HEK293 (cell line): ENCODE results near the gene C1QTNF2.
A peak's percentile ranks its signal among the peaks of the same experiment; 100 is the strongest.

Experiments used
- CTCF ChIA-PET: fragments of 350-600 bp; formaldehyde crosslinking; extraction: SDS; loops from one replicate; lab custom pipeline; 2021; ENCODE audit warnings: antibody characterized with exemption; lab: Yijun Ruan, JAX
- POLR2A ChIA-PET: fragments of 300-600 bp; formaldehyde crosslinking; extraction: SDS; loops from one replicate; lab custom pipeline; 2020; ENCODE audit warnings: antibody characterized with exemption, inconsistent platforms; lab: Yijun Ruan, JAX
- H3K27ac ChIP-seq: fragments of 200-500 bp; sonication (Bioruptor generic); 2 replicates; pipeline ENCODE4 v1.5.1; 2014; ENCODE audit warnings: low read depth, low read length, control low read depth, inconsistent platforms; ENCODE audit errors: extremely low read depth
- H3K36me3 ChIP-seq, 2 experiments: fragments of 200-500 bp in 1 of 2; sonication (Bioruptor generic) in 1 of 2; 1 replicate in 1 of 2; 2 replicates in 1 of 2; pipeline ENCODE4 v1.5.1; 2014 to 2017; ENCODE audit warnings: inconsistent platforms in 2 of 2, low read length in 2 of 2; ENCODE audit not compliant: control insufficient read depth in 2 of 2, insufficient read depth in 1 of 2
- H3K4me1 ChIP-seq: fragments of 200-500 bp; sonication (Bioruptor generic); 2 replicates; pipeline ENCODE4 v1.5.1; 2014; ENCODE audit warnings: mild to moderate bottlenecking, low read length, inconsistent platforms; ENCODE audit not compliant: control insufficient read depth, insufficient read depth
- H3K4me3 ChIP-seq: 2 replicates; pipeline ENCODE4 v1.5.1; 2011; ENCODE audit warnings: low read depth, mild to moderate bottlenecking, control low read depth, low read length, moderate library complexity
- H3K9me3 ChIP-seq: fragments of 200-500 bp; sonication (Bioruptor generic); 2 replicates; pipeline ENCODE4 v1.5.1; 2014; ENCODE audit warnings: low read depth, low read length, inconsistent platforms; ENCODE audit not compliant: control insufficient read depth, insufficient read depth
- FEZF1 ChIP-seq: fragments of 450-650 bp; formaldehyde crosslinking; IDR thresholded peaks from 2 replicates; pipeline ENCODE4 v1.5.1; 2016; ENCODE audit warnings: missing biosample characterization, missing genetic modification characterization
- KLF1 ChIP-seq: fragments of 450-650 bp; formaldehyde crosslinking; IDR thresholded peaks from 2 replicates; pipeline ENCODE4 v1.5.1; 2016; ENCODE audit warnings: missing biosample characterization, missing genetic modification characterization
- KLF10 ChIP-seq: fragments of 450-650 bp; IDR thresholded peaks from 2 replicates; pipeline ENCODE4 v1.5.1; 2018; ENCODE audit warnings: missing biosample characterization, mild to moderate bottlenecking, missing genetic modification characterization
- PRDM1 ChIP-seq: fragments of 450-650 bp; formaldehyde crosslinking; IDR thresholded peaks from 2 replicates; pipeline ENCODE4; 2016; ENCODE audit warnings: missing biosample characterization, missing genetic modification characterization
- SCRT2 ChIP-seq: fragments of 450-650 bp; formaldehyde crosslinking; IDR thresholded peaks from 2 replicates; pipeline ENCODE4 v1.5.1; 2016; ENCODE audit warnings: missing biosample characterization, missing genetic modification characterization
- SP7 ChIP-seq: fragments of 450-650 bp; formaldehyde crosslinking; IDR thresholded peaks from 2 replicates; pipeline ENCODE4 v1.5.1; 2016; ENCODE audit warnings: missing biosample characterization, missing genetic modification characterization
- TRIM28 ChIP-seq: IDR thresholded peaks from 2 replicates; pipeline ENCODE4 v1.6.1; 2011; ENCODE audit warnings: low read length, control low read depth, borderline replicate concordance
- ZBTB11 ChIP-seq: fragments of 450-650 bp; formaldehyde crosslinking; conservative IDR thresholded peaks from 2 replicates; pipeline ENCODE4 v1.5.1; 2016; ENCODE audit warnings: low read depth, missing biosample characterization, missing genetic modification characterization
- ZBTB48 ChIP-seq: fragments of 450-650 bp; formaldehyde crosslinking; IDR thresholded peaks from 2 replicates; pipeline ENCODE4 v1.5.1; 2016; ENCODE audit warnings: missing biosample characterization, missing genetic modification characterization
- ZNF18 ChIP-seq: fragments of 450-650 bp; formaldehyde crosslinking; IDR thresholded peaks from 2 replicates; pipeline ENCODE4 v1.5.1; 2016; ENCODE audit warnings: missing biosample characterization, missing genetic modification characterization
- ZNF2 ChIP-seq: fragments of 450-650 bp; formaldehyde crosslinking; IDR thresholded peaks from 2 replicates; pipeline ENCODE4 v1.5.1; 2016; ENCODE audit warnings: missing biosample characterization, missing genetic modification characterization
- ZNF274 ChIP-seq, 2 experiments: fragments of 200-500 bp in 1 of 2; fragments of 450-650 bp in 1 of 2; sonication (Bioruptor generic) in 1 of 2; formaldehyde crosslinking in 1 of 2; IDR thresholded peaks; 2 replicates each; pipeline versions ENCODE4 v1.5.1 to v1.6.1; 2014 to 2016; ENCODE audit warnings: borderline replicate concordance in 1 of 2, inconsistent platforms in 1 of 2, low read length in 1 of 2, missing biosample characterization in 1 of 2, missing genetic modification characterization in 1 of 2
- ZNF302 ChIP-seq: fragments of 450-650 bp; formaldehyde crosslinking; IDR thresholded peaks from 2 replicates; pipeline ENCODE4 v1.5.1; 2016; ENCODE audit warnings: missing biosample characterization, missing genetic modification characterization, low read depth
- ZNF37A ChIP-seq: fragments of 450-650 bp; IDR thresholded peaks from 2 replicates; pipeline ENCODE4 v1.5.1; 2018; ENCODE audit warnings: missing biosample characterization, missing genetic modification characterization
- ZNF423 ChIP-seq: fragments of 450-650 bp; formaldehyde crosslinking; IDR thresholded peaks from 2 replicates; pipeline ENCODE4 v1.5.1; 2016; ENCODE audit warnings: missing biosample characterization, missing genetic modification characterization
- ZNF513 ChIP-seq: fragments of 450-650 bp; IDR thresholded peaks from 2 replicates; pipeline ENCODE4 v1.5.1; 2018; ENCODE audit warnings: missing biosample characterization, missing genetic modification characterization
- ZNF521 ChIP-seq: fragments of 450-650 bp; formaldehyde crosslinking; IDR thresholded peaks from 2 replicates; pipeline ENCODE4 v1.5.1; 2017; ENCODE audit warnings: missing biosample characterization, mild to moderate bottlenecking, missing genetic modification characterization
- ZNF654 ChIP-seq: fragments of 450-650 bp; formaldehyde crosslinking; IDR thresholded peaks from 2 replicates; pipeline ENCODE4 v1.5.1; 2016; ENCODE audit warnings: low read depth, missing biosample characterization, missing genetic modification characterization
- ZNF692 ChIP-seq: fragments of 450-650 bp; formaldehyde crosslinking; IDR thresholded peaks from 2 replicates; pipeline ENCODE4 v1.5.1; 2016; ENCODE audit warnings: missing biosample characterization, missing genetic modification characterization
- ZNF76 ChIP-seq: fragments of 450-650 bp; formaldehyde crosslinking; IDR thresholded peaks from 2 replicates; pipeline ENCODE4; 2016; ENCODE audit warnings: low read depth, missing biosample characterization, missing genetic modification characterization, borderline replicate concordance
- ZNF776 ChIP-seq: fragments of 450-650 bp; formaldehyde crosslinking; IDR thresholded peaks from 2 replicates; pipeline ENCODE4 v1.5.0; 2017; ENCODE audit warnings: missing biosample characterization, missing genetic modification characterization, borderline replicate concordance
- ZSCAN18 ChIP-seq: fragments of 450-650 bp; formaldehyde crosslinking; IDR thresholded peaks from 2 replicates; pipeline ENCODE4 v1.5.1; 2016; ENCODE audit warnings: missing biosample characterization, missing genetic modification characterization
- TF ChIP-seq, protein P1 (sequence below): fragments of 450-650 bp; formaldehyde crosslinking; IDR thresholded peaks from 2 replicates; pipeline ENCODE4 v1.5.1; 2016; ENCODE audit warnings: missing biosample characterization, missing genetic modification characterization
- TF ChIP-seq, protein P2 (sequence below): fragments of 450-650 bp; formaldehyde crosslinking; IDR thresholded peaks from 2 replicates; pipeline ENCODE4 v1.5.1; 2016; ENCODE audit warnings: missing biosample characterization, missing genetic modification characterization, low read depth

Gene C1QTNF2

GRCh38 chr5:160315968-160316367, 54.5 kb downstream of the C1QTNF2 start:
- ChIA-PET CTCF (interaction anchor here (0.6 to 0.7 kb wide), 2 partner anchors 73 to 117 kb away, joined by 3 read pairs; no protein-coding TSS in a partner anchor), POLR2A (no interaction called here)
- no peaks in the 10 kb centered on the region for H3K36me3 ChIP-seq
- no peaks in the 10 kb centered on the region for H3K9me3 ChIP-seq
- H3K4me1 ChIP-seq: no peaks in the 10 kb centered on the region; the same call in 1 of the 2 replicates
- H3K27ac ChIP-seq: no peak overlapping the region
- H3K4me3 ChIP-seq: no peak overlapping the region
- no peak for TF ChIP-seq ZNF76
- TF ChIP-seq, protein P1, sequence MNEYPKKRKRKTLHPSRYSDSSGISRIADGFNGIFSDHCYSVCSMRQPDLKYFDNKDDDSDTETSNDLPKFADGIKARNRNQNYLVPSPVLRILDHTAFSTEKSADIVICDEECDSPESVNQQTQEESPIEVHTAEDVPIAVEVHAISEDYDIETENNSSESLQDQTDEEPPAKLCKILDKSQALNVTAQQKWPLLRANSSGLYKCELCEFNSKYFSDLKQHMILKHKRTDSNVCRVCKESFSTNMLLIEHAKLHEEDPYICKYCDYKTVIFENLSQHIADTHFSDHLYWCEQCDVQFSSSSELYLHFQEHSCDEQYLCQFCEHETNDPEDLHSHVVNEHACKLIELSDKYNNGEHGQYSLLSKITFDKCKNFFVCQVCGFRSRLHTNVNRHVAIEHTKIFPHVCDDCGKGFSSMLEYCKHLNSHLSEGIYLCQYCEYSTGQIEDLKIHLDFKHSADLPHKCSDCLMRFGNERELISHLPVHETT (tag by site-specific recombination): no peak
- no peak for TF ChIP-seq ZNF521 (tag by site-specific recombination)
- TF ChIP-seq ZNF302 (tag by site-specific recombination): no peak
- TF ChIP-seq ZNF776: no peak
- TF ChIP-seq SCRT2 (tag by site-specific recombination): peak; percentile 77
- no peak for TF ChIP-seq ZSCAN18 (tag by site-specific recombination)
- no peak for TF ChIP-seq KLF1 (tag by site-specific recombination)
- no peak for TF ChIP-seq ZNF2 (tag by site-specific recombination)
- TF ChIP-seq ZNF513 (tag by site-specific recombination): no peak
- no peak for TF ChIP-seq ZNF692 (tag by site-specific recombination)
- 0 out of 2 replicates have a peak, but pooled peaks have one; percentile 8 for TF ChIP-seq PRDM1
- TF ChIP-seq ZNF37A (tag by site-specific recombination): no peak
- TF ChIP-seq SP7: peak; percentile 43; the same call in 1 of the 2 replicates
- TF ChIP-seq ZNF18 (tag by site-specific recombination): no peak
- TF ChIP-seq ZNF423 (tag by site-specific recombination): no peak
- TF ChIP-seq ZNF654 (tag by site-specific recombination): no peak
- no peak for TF ChIP-seq KLF10 (tag by site-specific recombination)
- TF ChIP-seq TRIM28: no peak
- no peak for TF ChIP-seq FEZF1 (tag by site-specific recombination)
- TF ChIP-seq ZBTB48: 0 out of 2 replicates have a peak, but pooled peaks have one; percentile 28
- no peak for TF ChIP-seq ZNF274 (IDR thresholded peaks at IDR 0.05; ENCODE audit: low read length)
- TF ChIP-seq ZNF274 (tag by site-specific recombination; IDR thresholded peaks at IDR 0.05; ENCODE audit: borderline replicate concordance): no peak
- TF ChIP-seq, protein P2, sequence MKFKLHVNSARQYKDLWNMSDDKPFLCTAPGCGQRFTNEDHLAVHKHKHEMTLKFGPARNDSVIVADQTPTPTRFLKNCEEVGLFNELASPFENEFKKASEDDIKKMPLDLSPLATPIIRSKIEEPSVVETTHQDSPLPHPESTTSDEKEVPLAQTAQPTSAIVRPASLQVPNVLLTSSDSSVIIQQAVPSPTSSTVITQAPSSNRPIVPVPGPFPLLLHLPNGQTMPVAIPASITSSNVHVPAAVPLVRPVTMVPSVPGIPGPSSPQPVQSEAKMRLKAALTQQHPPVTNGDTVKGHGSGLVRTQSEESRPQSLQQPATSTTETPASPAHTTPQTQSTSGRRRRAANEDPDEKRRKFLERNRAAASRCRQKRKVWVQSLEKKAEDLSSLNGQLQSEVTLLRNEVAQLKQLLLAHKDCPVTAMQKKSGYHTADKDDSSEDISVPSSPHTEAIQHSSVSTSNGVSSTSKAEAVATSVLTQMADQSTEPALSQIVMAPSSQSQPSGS (tag by site-specific recombination): no peak
- TF ChIP-seq ZBTB11 (tag by site-specific recombination): no peak
